ENCODE results near the gene CDC16.

DNA sequence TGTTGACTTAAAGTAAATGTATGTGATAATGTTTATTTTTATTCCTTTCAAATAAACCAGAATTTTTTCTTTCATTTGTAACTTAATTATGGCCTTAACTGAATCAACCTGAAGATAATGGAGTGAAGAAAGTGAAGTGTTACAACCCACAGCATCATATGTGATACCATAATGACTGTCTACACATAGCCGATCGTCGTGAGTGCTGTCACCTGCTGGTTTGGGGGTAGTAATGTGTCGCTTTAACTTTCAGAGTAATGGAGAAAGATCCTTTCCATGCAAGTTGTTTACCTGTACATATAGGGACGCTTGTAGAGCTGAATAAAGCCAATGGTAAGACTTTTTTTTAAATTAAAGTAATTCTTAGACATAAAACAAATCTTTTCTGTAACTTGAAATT lies 9.9 kb downstream of the CDC16 start:
- TF ChIP-seq SUZ12 (IDR thresholded peaks at IDR 0.05; ENCODE audit: extremely low read depth, insufficient read depth, insufficient read length) (no peak), YY1 (IDR thresholded peaks at IDR 0.05; ENCODE audit: insufficient read depth, insufficient read length) (no peak)

Data from NT2/D1 (cell line).